HG03095 (cell line): ENCODE data around the gene YWHAB.

Source experiments
- ATAC-seq: cut with Tn5 transposase; IDR thresholded peaks from one replicate; pipeline ENCODE4 v1.9.1; 2021; ENCODE audit warnings: moderate library complexity; ENCODE audit not compliant: unreplicated experiment

YWHAB gene

GRCh38 chr20:44948513-44948912 lies 63.0 kb downstream of the YWHAB start:
- no peak for ATAC-seq

DNA sequence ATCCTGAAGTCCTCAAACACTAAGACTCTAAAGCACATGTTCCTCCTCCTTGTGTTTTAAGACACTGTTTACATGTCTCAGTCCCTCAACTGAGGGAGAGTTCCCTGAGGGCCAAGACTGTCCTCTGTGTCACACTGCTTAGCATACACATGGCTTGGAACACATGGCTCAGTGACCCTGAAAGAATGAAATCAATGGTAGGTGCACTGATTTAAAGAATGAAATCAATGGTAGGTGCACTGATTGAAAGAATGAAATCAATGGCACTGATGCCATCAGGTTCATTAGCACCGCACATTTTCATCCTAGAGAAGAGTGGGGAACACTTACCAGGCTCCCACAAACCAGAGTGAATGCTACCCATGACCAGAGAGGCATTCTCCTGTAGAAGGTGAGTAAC lies 64.9 kb downstream of the YWHAB start:
- no peak for ATAC-seq

DNA sequence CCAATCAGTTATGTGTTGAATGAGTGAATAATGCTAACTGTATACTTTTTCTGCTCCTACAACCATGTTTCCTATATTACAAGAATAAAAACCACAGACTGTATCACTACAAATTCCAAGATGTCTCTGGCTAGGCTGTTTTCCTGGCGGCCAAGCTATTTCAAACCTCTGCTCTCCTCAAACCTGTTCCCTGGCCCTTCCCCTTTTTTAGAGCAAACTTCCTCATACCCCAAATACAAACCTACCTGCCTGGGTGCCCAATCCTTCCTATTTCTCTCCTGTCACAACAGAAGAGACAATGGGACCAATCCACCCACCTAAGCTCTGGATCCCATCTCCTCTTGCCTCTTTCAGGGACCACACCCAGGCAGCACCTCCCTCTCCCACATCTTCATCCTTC lies 67.2 kb downstream of the YWHAB start:
- ATAC-seq, result no peak

GRCh38 chr20:44954211-44954610 lies 68.7 kb downstream of the YWHAB start:
- ATAC-seq, result no peak

DNA sequence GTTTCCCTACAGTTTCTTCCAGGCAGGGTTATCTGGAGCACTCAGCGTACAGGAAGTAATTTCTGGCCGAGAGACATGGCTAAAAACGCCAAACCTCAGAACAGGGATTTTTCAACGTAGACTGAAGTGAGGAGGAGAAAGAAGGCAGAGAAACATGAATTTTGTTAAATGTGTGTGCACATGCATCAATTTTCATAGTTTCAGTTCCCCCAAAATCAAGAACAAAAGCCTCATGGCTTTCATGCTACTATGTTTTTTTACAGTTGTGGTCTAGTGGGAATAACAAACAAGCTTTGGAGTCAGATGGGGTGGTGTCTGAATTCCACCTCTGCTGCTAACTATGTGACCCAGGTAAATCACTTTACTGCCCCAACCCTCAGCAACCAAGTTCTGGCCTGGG lies 69.8 kb downstream of the YWHAB start:
- no peak for ATAC-seq

DNA sequence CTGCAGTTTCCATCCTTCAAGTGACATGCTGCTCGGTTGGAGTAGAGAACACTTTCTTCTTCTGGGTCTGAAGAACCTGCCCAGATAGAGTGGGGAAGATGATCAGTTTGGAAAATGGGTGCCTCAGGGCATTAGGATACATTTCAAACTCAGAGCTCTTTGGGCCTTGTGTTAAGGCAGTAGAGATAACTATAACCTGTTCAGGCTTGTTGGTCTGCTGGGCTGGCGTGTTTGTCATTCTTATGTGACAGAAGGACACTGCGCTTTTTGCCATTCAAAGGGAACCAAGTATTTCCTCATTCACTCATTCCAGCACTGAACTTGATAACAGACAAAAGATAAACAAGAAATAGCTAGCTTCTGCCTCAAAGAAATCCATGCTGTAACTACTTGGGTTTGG lies 70.9 kb downstream of the YWHAB start:
- no peak for ATAC-seq
